Measurements from ENCODE around the gene ANKZF1.

DNA sequence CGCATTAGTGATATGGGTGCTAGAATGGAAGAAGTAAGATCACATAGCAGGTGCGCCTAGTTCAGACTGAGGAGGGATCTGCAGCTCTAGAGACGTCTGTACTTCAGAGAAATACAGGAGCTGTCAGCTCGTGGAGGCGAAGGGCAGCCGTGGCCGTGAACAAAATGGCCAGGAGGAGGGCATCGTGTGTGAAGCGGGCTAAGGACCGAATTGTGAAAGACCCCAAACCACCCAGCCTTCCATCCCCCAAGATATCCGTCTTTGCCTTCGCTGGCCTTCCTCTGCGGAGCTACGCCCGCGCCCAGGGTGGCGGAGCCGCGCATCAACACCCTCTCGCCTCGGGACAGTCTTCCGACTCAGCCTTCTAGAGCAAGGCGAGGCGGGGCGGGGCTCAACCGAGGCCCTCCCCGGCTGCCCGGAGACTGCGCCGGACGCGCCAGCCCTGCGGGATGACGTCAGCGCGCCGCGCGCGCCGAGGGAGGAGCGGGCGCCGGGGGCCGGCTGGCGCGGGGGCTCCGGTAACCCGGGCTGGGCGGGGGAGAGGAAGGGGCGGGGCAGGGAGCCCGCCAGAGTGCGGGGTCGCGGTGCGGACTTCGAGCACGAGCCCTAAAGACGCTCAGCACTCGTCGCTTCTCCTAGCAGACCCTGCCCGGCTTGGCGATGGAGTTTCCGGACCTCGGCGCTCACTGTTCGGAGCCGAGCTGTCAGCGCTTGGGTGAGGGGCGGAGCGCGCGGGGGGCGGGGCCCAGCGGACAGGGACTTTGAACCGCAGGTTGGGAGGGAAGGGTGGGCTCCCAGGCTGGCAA, 23.1 kb upstream of the ANKZF1 start, which contains the start of gene ZFAND2B:
- TF ChIP-seq FOXM1 (IDR thresholded peaks at IDR 0.05; ENCODE audit: low read depth) (no peak), GATA2 (CRISPR knock-in tag; IDR thresholded peaks at IDR 0.05) (no peak), CTCF (IDR thresholded peaks at IDR 0.05) (no peak), NRF1 (IDR thresholded peaks at IDR 0.05; ENCODE audit: low read depth, low read length) (peak; percentile 78), JUND (IDR thresholded peaks at IDR 0.05) (no peak)

Data from SK-N-SH (cell line).